GM21381 (cell line): ENCODE results near the gene S100A7.
"Not testable (repeated sequence)": the region's sequence is repeated elsewhere in the genome, so short reads cannot be mapped to it uniquely, and the experiment has no call there.

Source experiments
- ATAC-seq: cut with Tn5 transposase; IDR thresholded peaks from one replicate; pipeline ENCODE4 v1.9.1; 2021; ENCODE audit warnings: mild to moderate bottlenecking, moderate library complexity; ENCODE audit not compliant: unreplicated experiment

S100A7 gene

DNA sequence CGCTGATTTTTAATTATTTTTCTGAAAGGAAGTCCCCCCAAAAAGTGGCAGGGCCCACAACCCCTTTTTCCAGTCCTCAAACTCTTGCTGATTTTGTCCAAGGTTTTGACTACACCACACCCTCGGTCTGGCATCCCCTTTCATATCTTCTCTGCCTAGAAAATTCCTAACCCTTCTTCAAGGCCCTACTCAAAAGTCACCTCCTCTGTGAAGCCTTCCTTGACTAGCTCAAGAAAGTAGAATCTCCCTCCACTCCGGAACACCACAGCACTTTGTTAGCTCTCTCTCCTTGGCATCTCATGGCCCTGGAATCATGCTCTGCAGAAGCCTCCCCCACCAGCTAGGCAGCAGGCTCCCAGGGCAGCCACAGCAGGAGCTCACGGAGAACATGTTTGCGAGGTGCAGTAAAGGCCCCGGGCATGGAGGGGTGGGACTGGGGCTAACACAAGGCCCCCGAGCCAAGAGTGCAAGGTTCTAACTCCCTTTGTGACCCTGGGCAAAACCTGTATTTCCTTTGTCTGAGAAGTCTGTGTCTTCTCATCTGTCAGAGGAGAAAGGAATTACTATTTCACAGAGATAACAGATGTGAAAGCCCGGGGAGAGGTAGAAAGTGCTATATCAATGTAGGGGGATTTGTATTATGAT lies 17.7 kb upstream of the S100A7 start:
- no peak for ATAC-seq

DNA sequence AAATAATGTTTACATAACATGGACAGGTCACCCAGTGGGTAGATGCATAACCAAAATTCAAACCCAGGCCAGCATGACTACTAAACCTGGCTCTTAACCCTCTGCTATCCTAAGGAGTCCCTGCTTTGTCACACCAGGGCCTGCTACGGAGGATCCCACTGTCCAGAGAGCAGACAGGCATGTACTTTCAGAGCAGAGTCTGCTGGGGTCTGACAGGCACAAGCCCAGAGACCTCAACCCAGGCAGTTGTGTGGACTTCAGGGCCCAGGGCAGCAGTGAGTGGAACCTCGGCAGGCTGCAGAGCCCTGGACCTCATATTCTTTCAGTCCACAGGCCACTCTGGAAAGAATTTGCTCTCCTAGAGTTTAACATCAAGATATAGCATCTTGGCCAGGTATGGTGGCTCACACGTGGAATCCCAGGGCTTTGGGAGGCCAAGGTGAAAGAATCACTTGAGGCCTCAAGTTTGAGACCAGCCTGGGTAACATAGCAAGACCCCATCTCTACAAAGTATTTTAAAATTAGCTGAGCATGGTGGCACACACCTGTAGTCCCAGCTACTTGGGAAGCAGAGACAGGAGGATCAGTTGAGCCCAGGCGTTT lies 16.1 kb upstream of the S100A7 start:
- no peak for ATAC-seq

DNA sequence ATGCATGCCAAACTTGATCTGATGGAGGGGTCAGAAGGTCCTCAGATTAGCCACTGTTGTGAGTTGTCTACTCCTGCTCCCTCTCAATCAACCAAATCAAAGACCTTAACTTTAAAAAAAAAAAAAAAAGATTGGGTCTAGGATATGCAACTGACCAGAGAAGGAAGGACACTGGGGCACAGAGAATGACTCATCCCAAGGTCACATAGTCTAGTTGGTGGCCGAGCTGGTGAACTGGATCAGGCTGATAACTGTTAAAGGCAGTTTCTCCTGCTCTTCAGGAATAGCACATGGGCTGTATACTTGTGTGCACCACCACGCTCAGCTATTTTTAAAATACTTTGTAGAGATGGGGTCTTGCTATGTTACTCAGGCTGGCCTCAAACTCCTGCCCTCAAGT lies 14.8 kb upstream of the S100A7 start:
- no peak for ATAC-seq

DNA sequence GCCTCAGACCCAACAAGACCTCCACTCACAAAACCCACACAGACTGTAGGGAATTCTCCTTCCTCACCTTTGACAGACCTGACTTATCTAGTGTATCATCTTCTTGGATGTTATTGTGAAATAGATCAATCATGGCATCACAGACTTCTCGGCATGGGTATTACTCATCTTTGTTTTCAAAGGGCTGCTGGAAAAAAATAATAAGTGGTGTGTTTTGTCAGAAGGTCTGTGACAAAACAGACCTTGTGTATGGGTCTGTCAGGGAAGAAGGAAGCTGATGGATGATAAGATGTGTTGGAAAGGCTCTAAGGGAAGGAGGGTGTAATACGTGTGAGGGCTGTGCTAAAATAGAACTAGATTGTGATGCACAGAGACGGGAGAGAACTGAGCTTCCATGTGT lies 13.9 kb upstream of the S100A7 start:
- ATAC-seq, result no peak

DNA sequence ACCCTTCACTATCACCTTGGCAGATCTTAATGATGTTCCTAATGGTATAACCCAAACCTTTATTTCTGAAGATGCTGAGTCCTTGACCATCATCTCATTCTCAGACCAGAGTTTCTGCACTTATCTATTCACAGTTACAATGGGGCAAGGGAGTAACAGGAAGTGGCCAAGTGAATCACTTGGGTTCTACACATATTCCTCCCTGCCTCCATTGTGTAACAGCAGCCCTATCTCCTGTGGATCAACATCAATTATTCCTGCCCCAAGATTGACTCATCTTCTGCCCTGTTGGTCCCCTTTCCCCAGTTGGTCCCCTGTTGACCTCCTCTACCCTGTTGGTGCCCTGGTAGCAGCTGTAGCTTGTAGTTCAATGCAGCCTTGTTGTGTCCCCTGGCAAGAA lies 10.3 kb upstream of the S100A7 start:
- ATAC-seq, result no peak

DNA sequence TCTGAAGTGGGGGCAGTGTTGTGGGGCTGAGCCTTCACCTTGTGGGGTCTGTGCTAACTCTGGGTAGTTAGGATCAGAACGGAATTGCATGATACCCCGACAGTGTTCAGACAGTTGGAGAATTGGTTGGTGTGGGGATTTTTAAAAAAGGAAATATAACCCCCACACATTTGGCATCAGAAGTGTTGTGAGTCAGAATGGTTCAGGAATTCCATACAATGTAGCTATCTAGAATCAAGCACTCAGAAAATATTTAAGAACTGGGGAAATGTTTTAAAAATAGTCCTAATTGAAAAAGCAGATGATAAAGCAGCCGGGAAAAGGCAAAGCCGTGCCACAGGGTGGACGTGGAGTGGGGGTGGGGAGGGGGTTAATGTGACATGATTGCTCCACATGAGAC lies 6.5 kb upstream of the S100A7 start:
- ATAC-seq, result no peak

DNA sequence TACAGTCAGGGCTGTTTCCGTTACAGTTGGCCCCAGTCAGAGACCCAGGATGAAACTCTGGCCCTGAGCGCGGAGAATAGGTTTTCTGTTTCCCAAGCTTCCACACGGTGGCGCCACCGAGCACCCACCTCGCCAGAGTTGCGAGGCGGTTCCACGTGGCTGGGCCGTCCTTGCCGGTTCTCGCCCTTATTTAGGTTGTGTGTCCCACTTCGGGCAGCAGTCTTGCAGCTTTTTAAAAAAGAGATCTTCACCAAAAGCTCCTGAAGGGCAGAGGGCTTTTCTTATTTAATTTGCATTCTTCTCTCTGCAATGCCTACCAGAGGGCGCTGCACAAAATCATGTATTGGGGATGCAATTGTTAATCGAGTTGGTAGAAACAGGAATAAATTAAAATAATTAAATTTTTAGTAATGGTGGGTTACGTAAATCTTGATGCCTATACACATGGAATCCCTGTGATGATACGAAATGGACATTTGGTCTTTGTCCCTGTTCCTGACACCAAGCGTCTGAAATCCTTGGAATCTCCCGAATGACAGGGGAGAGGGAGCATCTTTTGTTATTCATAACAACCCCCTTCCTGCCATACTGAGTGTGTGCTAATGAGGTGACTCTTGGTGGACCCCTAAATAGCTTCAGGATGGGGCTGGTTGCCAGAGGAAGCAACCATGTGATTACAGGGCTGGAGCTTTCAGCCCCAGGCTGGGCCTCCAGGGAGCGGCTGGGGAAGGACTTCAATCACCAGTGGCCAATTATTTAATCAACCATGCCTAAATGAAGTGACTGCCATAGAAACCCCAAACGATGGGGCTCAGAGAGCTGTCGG lies 5.6 kb upstream of the S100A7 start:
- no peak for ATAC-seq

DNA sequence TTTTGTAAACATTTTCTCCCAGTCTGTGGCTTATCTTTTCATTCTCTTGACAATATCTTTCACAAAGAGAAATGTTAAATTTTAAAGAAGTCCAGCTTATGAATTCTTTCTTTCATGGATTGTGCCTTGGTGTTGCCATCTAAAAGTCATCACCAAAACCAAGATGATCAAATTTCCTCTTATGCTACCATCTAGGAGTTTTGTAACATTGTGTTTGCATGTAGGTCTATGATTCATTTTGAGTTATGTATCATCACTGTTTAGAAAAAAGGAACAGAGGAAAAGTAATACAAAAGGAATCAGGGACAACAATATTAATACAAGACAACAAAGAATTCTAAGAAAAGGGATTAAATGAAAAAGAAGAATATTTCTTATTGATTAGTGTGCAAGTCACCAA lies 2.3 kb upstream of the S100A7 start:
- not testable (repeated sequence) for ATAC-seq

DNA sequence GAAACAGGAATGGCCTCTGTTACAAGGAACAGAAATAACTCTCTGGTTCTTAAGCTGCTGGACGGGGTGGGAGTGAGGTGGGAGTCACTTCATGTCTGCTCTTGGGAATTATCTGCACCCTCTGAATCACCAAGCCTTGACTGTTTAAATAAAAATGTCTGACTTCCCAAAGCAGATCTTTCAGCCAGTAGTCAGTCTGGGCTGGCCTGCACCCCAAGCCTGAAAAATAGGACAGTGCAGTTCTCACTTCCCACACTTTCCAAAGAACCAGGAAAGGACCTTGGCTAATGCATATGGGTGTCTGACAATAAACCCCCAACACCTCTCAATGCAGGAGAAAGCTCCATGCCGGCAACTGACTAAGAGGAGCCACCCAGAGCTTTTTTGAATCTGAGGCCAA lies 796 bp downstream of the S100A7 start:
- ATAC-seq, result no peak

DNA sequence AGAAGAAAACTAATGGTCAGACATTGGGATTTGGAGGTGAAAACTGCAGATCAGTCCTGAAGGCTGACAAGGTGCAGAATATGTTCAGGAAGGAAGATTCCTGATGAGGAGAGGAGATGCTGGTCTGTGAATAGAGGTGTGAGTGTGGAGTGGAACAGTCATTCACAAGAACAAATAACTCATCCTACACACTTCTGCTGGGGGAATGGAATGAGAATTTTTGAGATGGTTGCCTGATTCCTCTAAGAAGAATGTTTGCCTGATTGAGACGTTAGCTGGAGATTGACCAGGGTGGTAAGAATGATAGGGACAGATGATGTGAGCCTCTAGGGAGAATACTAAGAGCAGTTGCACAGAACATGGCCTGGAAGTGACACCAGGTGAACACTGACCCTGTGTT lies 4.1 kb downstream of the S100A7 start:
- no peak for ATAC-seq

DNA sequence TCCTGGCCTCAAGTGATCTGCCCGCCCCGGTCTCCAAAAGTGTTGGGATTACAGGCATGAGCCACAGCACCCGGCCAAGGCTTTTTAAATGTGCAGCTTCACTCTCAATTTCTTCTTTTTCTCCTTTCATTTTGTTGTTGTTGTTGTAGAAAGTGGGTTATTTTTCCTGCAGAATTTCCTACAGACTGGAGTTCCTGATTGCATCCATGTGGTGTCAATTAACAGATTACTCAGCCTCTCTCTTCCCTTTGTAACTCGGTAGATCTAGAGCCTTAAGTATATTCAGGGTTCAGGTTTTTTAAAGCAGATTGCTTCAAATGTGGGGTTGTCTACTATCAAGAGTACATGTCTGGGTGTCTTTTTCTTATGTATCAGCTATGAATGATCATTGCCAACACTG lies 11.6 kb downstream of the S100A7 start:
- ATAC-seq, result not testable (repeated sequence)

DNA sequence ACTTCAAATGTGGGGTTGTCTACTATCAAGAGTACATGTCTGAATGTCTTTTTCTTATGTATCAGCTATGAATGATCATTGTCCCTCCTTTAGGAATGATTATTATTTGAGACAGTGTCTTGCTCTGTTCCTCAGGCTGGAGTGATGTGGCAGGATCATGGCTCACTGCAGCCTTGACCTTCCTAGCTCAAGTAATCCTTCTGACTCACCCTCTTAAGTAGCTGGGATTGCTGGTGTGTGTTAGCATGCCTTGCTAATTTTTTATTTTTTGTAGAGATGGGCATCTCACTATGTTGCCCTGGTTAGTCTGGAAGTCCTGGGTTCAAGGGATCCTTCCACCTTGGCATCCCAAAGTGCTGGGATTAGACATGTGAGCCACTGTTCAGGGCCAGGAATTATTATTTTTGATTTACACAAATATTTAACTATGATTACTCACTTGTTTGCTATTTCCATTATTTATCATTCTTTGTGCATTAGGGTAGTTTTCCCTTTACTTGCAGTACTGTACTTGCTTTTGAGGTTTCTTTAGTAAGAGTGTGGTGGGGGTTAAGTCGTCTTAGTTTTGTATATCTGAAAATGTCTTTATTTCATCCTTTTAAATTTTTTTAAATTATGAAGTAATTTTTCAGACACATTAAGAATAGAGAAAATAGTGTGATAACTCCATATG lies 12.8 kb downstream of the S100A7 start:
- ATAC-seq, result no peak

DNA sequence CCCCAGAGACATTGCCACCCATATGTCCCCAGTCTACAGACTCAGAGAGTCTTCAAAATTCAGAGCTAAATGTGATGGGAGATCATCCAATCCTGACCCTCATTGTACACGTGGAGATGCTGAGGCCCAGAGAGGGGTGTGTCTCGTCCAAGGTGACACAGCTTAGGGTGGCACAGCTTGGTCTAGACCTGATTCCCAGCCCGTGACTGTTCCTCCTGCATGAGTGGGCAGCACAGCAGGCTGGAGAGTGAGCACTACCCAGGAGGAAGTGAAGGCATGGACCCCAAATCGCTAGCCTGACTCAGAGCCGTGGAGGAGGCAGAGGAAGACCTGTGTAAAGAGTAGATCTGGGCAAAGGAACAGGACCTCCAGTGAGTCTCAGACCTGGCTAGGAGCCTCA lies 16.4 kb downstream of the S100A7 start:
- ATAC-seq, result no peak

DNA sequence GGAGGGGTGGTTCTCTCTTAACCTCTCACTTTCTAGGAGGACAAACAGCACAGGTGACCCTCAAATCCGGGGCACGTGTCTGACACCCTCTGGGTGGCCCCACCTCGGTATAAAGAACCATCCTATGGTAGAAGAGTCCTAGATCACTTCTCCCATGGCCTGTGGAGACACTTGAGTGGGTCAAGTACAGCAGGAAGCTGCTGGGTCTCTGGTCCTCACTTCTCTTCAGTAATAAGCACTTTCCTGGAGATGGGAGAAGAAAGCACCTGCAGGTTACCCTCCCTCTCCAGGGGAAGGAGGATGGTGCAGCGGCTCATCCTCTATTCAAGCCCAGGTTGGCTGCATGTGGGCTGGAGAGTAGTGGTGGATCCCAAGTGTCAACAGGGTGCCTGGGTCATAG lies 17.0 kb downstream of the S100A7 start:
- no peak for ATAC-seq

DNA sequence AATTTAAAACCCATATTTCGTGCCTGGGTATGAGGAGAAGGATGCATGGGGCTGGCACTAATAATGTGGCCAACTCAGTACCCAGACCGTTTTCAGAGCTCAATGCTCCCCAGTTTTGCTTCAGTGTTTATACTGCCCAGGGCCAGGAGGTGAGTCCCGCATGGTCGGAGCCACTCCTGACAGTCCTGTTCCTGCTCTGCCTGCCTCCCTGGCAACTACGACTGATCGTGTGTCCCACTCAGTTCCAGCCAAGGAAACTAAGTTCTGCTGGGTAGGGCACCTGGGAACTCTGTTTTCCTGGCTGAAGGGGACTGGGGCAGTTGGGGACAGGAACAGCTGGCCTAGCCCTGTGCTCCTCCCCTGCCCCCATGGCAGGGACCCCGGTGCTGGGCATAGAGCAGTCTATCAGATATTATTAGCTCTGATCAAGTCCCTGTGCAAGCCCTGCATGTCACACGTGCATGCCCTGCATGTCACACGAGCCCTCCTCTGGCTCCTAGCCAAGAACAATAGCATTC lies 19.2 kb downstream of the S100A7 start:
- ATAC-seq, result no peak

DNA sequence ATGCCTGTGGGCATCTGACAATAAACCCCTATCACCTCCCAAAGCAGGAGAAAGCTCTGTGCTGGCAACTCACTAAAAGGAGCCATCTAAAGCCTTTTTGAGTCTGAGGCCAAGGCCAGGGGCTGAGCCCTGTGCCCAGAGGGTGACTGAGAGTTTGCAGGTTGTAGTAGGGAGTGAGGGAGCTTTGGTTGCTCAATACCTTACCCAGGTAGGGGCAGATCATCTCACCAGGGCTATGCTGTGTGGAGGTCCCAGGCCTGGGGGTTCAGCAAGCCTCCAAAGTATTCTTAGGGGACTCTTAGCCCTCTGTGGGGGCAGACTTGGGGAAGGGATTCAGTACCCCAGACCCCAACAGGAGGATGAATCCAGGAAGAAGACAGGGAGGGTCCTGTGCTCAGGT lies 21.2 kb downstream of the S100A7 start:
- ATAC-seq, result no peak

DNA sequence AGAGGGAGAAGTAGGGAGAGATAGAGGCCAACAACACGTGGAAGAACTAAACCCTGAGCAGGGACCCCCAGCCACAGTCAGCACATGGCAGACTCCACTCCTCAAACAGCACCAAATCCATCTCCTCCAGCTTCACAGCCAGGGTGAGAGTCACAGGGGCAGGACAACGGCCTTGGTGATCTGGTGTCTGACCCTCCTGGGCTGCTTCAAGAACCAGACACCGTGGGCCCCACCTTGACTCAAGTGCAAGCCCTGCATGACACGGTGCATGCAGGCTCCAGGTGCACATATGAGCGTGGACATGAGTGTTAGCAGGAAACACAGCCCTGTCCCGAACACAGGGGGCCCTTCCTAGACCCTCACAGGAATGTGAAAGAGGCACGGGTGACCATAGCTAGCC lies 21.9 kb downstream of the S100A7 start:
- no peak for ATAC-seq

DNA sequence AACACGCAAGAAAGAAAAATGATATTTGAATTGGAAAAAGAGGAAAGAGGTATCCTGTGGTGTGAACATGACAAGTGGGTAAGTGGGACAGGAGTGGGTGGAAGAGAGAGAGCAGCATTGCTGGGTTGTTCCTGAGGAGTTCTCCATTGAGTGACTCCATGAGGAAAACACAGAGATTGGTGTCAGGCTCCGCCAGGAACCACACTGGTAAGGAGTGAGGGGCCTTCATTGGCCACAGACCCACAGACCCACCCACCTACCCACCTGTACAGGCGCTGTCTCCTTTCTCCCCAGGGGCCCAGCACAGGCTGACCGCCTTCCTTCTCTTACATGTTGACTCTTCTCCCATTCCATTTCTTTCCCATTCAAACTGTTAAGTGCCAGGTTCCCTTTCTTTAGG lies 23.2 kb downstream of the S100A7 start:
- no peak for ATAC-seq

DNA sequence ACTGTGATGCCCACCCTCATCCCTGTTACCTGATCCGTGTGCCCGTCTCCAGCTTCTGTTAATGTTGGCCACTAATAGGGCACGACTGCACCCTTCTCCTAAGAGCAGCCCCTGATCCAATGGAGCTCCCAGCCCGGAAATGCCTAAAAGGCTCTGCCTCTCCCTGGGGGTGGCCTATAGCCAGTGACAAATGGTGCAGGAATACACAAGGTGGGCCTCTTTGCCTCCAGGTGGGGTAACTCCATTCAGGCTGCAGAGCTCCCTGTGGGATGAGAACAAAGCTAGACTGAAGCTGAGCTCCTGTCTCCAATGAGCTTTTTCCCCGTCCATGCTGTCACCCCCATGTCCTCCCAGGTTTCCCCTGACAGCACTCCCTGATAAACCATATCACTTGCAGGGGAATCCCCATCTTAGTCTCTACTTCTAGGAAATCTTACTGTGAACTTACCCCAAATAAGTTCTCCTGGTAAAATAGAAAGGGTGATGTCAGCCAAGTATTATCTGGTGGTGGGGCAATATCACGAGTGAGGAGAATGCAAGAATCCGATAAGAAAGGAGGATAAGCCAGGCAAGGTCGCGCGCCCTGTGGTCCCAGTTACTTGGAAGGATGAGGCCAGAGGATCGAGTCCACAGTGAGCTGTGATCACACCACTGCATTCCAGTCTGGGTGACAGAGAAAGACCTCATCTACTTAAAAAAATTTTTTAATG lies 25.6 kb downstream of the S100A7 start:
- no peak for ATAC-seq

DNA sequence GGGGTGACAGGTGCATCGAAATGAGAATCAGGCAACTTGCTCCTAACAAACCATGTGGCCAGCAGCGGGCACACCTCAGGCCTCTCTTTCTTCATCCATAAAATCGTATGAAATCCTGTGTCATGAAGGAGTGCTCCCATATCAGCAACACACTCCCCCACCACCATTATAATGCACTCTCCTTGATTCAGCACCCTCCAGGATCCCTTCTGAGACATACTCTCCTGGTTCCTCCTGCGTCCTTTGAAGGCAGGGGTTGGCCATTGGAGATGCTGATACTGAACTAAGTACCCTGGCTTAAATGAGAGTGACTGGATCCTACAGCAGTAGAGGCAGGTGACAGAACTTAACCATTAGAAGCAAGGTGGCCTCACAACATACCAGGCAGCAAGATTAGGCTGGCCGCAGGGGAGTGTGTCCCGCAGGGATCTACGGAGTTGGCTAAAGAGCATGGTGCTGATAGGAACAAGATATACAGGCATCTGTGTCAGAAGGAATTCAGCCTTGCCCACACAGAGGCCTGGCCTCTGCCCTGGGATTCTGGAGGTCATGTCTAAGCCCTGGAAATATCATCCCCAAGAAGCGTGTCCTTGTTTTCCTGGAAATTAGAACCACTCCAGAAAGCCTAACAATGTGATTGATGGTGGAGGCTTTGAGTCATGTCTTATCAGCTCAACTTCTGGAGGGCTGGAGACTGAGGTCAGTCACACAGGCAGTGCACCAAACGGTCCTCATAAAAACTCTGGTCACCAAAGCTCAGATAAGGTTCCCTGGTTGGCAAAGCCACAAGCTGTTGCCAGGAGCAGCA lies 27.4 kb downstream of the S100A7 start:
- ATAC-seq, result no peak
